H1 (cell line): ENCODE results near the gene FHIT. TPM values are rescaled to one million over a fixed set of nuclear protein-coding genes. Genes with fewer than 3 reads are reported as not detected.

ENCODE experiments used
- ASH2L ChIP-seq: fragments of 200-600, 300-600 bp; sonication (generic); IDR thresholded peaks from one replicate; pipeline ENCODE4 v1.7.1; 2017; ENCODE audit warnings: low read length
- CBX5 ChIP-seq: fragments of 300-800, 300-1000 bp; sonication (generic); IDR thresholded peaks from 2 replicates; pipeline ENCODE4 v1.7.1; 2016; ENCODE audit warnings: antibody characterized with exemption, low read length, low read depth
- CHD2 ChIP-seq: IDR thresholded peaks from 2 replicates; pipeline ENCODE4 v1.6.1; 2012; ENCODE audit warnings: low read length, improper control_type of control experiment
- CHD7 ChIP-seq: fragments of 300-600 bp; sonication (generic); IDR thresholded peaks from 2 replicates; pipeline ENCODE4 v1.7.1; 2012; ENCODE audit warnings: low read length, moderate library complexity, mild to moderate bottlenecking, inconsistent platforms; ENCODE audit not compliant: insufficient replicate concordance
- E2F6 ChIP-seq: IDR thresholded peaks from 2 replicates; pipeline ENCODE4 v1.6.1; 2012; ENCODE audit warnings: inconsistent platforms
- EP300 ChIP-seq, 2 experiments: IDR thresholded peaks; 1 replicate in 1 of 2; 2 replicates in 1 of 2; pipeline ENCODE4 v1.6.1; 2011 to 2012; ENCODE audit warnings: low read depth in 2 of 2, low read length in 2 of 2, mild to moderate bottlenecking in 2 of 2, borderline replicate concordance in 1 of 2, inconsistent platforms in 1 of 2, moderate library complexity in 1 of 2
- NANOG ChIP-seq: IDR thresholded peaks from 2 replicates; pipeline ENCODE4 v1.6.1; 2011; ENCODE audit warnings: low read length, low read depth, mild to moderate bottlenecking, inconsistent platforms; ENCODE audit not compliant: insufficient read depth, poor library complexity, severe bottlenecking
- SAP30 ChIP-seq: fragments of 300-600 bp; sonication (generic); IDR thresholded peaks from 2 replicates; pipeline ENCODE4 v1.7.1; 2012; ENCODE audit warnings: low read length, moderate library complexity, mild to moderate bottlenecking, inconsistent platforms; ENCODE audit not compliant: insufficient read depth, insufficient replicate concordance
- SRF ChIP-seq: IDR thresholded peaks from 2 replicates; pipeline ENCODE4 v1.6.1; 2011; ENCODE audit warnings: mild to moderate bottlenecking, low read depth, low read length, moderate library complexity
- TBP ChIP-seq: IDR thresholded peaks from 2 replicates; pipeline ENCODE4 v1.6.1; 2011; ENCODE audit warnings: low read depth, low read length, improper control_type of control experiment
- polyA plus RNA-seq, 7 experiments: library from polyadenylated mRNA; depleted of rRNA in 3 of 7; stranded (reverse) in 5 of 7; unstranded in 2 of 7; fragments of >200 nt in 5 of 7; fragments of 200-250 nt in 2 of 7; gene quantifications; 1 replicate in 5 of 7; 2 replicates in 1 of 7; 4 replicates in 1 of 7; pipeline versions ENCODE4 v1.2.1 to v1.2.3, GENCODE V29; 2011 to 2013; ENCODE audit warnings: missing spikeins in 2 of 7, mixed read lengths in 2 of 7
- total RNA-seq: library from RNA; stranded (reverse); fragmentation: NEBNext Ultra II Directional; extraction: Animal tissue kit (Norgen Biotek cat#: 25700); gene quantifications from 2 replicates; pipeline ENCODE4 v1.2.1, GENCODE V29; 2021

Gene FHIT
- total and polyA plus RNA-seq, 2 of the 8 experiments (the other 6 are each of a cell fraction or from before 2014, with no cell fraction given): 1.2 to 3.2 TPM

DNA sequence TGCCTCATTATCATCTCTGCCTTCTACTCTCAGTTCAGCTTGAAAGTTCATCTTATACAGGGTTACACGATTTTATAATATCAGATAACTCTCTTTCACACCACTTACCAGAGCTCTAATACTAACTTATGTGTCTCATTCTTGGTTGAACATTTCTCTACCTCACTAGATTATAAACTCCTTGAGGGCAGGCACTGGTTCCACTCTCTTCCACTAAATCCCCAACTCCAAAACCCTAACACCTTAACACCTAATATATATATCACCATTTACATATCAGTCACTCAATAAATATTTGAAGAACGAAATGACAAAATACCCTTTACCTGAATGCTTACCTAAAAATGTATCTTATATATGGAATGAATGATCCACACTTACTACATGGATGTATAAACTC lies 977.2 kb downstream of the FHIT start (continued):
- no peak for TF ChIP-seq CHD7
- TF ChIP-seq TBP: no peak
- no peak for TF ChIP-seq CBX5
- TF ChIP-seq SRF: no peak
- TF ChIP-seq CHD2: no peak
- TF ChIP-seq NANOG: no peak
- TF ChIP-seq E2F6: no peak
- TF ChIP-seq SAP30: no peak
- TF ChIP-seq ASH2L: no peak
- TF ChIP-seq EP300 (IDR thresholded peaks at IDR 0.05; ENCODE audit: borderline replicate concordance in 1 of 2, low read depth in 2 of 2, low read length in 2 of 2): no peak
